CD4-positive, alpha-beta T cell treated with Interleukin-4 for 4 hours (primary cell): ENCODE measurements around the gene CBFA2T3.

Source experiments
- DNase-seq: peaks from one replicate; pipeline ENCODE4 v3.0.0-alpha.2; 2020

Gene CBFA2T3

GRCh38 chr16:88995194-88995593, 18.2 kb upstream of the CBFA2T3 start:
- DNase-seq: no peak

GRCh38 chr16:88994695-88995094, 17.7 kb upstream of the CBFA2T3 start:
- DNase-seq: no peak

GRCh38 chr16:88993946-88994600, 17.1 kb upstream of the CBFA2T3 start:
- DNase-seq: no peak

DNA sequence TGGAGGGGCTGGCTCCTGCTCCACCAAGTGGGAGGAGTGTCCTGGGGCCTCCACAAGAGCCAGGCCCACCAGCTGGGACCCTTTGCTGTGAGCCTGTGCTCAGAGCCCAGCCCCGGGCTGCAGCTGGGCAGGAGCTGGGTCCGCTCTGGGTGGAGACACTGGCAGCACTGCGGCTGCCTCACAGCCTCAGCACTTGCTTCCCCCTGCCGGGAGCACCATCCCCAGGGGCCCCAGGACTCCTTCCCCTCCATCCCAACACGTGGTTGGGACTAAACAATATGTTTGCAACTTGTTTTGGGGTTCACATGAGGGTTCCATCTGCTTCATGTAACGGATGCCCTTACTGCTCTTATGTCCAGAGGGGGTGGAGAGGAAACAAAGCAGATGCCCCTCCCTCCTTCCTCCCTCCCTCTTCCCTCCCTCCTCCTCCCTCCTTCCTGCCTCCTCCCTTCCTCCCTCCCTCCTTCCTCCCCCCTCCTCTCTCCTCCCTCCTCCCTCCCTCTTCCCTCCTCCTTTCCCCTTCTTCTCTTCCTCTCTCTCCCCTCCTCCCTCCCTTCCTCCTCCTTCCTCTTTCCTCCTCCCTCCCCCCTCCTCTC, 16.3 kb upstream of the CBFA2T3 start:
- DNase-seq: no peak

- no peak for DNase-seq
These were observed 15.6 kb upstream of the CBFA2T3 start for GRCh38 chr16:88992351-88993165.

- no peak for DNase-seq
These were observed 14.9 kb upstream of the CBFA2T3 start for GRCh38 chr16:88991813-88992350.

DNA sequence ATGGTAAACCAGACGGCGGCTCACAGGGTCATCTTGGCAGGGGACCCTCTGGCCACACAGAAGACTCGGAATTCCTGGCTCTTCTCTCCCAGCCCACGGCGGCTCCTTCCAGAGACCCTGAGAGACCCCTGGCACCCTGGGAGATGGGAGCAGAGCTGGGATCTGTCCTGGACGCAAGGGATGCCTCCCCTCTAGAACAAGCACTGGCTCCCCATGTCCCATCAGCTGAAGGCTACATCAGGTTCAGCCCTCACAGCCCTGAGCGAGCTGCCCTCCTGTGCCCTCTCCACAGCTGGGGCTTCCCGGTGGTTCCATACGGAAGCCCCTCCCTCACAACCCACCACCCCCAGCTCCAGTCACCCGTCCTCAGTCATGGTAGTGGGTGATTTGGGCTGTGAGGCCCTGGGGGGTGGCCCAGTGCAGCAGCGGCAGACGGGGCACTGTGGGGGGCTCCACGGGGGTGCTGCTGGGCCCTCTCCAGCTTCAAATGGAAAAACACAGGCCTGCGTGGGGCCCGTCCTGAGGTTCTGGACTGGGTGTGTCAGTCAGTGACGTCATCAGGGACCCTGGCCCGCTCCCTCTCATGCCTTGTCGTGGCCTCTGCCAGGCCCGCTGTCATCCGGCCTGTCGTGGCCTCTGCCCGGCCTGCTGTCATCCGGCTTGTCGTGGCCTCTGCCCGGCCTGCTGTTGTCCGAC, 13.0 kb upstream of the CBFA2T3 start:
- DNase-seq: no peak

DNA sequence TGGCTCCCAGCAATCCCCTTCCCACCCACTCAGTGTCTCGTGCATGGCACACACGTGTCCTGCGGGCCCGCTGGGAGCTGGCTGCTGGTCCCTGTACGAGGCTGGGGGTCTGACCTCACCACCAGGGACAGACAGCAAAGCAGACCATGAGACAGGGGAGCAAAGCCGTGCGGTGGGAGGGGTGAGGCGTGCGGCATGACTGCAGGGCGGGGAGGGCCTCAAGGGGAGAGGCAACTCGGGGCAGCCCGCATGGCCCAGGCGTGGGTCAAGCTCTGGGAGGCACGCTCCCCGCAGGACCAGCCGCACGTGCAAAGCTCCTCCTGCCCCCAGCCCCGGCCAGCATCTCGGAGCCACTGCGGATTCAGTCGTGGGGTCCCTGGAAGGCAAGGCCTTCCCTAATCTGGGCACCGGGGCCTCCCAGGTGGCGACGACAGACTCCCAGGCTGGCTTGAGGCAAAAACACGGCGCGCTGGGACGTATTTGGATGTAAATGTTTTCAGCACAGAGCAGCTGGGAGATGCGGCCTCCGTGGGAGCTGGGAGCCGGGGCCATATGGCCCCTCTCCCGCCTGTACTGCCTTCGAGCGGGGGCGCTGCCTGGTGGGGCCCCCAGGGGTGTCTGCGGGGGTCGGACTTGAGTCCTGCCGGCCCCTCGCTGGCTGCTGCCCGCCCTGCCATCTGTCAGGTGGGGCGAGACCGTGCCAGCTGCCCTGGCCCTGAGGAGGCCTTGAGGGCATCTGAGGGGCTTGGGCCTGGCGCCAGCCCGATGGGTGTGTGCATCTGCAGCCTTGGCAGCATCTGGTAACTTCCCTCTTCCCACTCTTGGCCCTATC, 12.2 kb upstream of the CBFA2T3 start:
- no peak for DNase-seq

- no peak for DNase-seq
These were observed 8.5 kb upstream of the CBFA2T3 start for GRCh38 chr16:88985521-88985920.

GRCh38 chr16:88983771-88984687, 7.0 kb upstream of the CBFA2T3 start:
- no peak for DNase-seq

DNA sequence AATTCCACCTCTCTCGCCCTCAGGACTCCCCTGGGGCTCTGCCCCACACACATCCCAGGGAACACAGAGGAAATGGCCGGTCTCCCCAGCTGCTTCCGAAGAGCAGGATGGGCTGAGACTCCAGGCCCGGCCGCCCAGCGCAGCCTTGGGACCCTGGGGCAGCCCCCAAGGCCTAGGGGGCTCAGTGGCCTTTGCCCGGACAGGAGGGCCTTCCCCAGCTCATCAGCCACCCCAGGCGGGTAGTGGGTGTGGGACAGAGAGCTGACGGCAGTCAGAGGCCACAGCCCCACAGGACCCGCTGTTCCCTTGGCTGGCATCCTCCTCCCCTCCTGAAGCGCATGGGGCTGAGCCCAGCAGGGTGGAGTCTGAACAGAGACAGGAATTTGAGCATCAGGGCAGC, 6.2 kb upstream of the CBFA2T3 start:
- no peak for DNase-seq

DNA sequence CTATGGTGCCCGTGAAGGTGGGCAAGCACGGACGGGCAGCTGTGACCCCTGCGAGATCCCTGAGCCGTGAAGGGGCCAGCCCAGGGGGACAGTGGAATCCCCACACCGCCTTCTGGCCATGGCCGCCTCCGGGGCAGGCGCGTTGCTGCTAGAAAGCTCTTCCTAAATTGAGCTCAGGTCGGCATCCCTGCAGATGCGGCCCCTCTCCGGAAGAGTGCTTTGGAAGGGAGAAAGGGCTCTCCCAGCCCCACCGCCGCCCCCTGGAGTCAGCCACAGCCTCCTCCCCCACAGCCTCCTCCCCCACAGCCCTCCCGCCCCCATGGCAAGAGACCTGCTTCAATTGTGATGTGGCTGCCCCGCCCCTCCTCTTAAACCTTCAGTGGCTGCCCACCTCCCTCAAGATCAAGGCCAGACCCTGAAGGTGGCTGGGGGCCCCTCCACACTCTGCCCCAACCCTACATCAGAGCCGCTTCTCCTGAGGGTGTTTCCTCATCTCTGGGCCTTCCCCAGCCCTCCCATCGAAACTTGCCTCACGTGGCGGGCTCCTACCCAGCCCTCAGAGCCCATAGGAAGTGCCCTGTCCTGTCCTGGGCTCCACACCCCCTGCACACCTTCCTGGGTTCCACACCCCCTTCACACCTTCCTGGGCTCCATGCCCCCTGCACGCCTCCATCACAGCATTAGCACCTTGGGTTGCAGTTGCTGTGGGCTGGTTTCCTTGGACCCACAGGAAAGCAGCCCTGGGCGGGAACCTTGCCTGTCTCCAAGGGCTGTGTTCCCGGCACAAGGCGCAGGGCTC, 5.5 kb upstream of the CBFA2T3 start:
- no peak for DNase-seq

DNA sequence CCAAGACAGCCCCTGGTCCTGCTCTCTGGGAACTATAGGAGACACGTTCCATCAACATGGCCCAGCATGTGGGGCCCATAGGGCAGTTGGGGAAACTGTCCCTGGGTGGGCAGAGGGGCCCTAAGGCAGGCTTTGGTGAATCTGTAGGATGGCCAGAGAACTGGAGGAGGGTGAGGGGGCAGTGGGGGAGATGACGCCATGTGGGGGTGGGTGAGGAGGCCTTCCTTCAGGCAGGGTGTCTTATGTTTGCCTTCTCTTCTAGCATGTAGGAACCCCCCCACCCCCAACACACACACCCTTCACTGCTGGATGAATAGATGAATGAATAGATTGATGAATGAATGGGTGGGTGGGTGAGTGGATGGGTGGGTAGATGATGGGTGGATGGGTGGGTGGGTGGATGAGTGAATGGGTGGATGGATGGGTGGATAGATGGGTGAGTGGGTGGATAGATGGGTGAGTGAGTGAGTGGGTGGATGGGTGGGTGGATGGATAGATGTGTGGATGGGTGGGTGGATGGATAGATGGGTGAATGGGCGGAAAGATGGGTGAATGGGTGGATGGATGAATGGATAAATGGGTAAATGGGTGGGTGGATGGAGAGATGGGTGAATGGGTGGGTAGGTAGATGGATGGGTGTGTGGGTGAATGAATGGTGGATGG, 2.5 kb upstream of the CBFA2T3 start:
- no peak for DNase-seq

- DNase-seq: no peak
These were observed 1.8 kb upstream of the CBFA2T3 start for GRCh38 chr16:88978608-88979346.

- DNase-seq: no peak
These were observed 1.0 kb upstream of the CBFA2T3 start for GRCh38 chr16:88977812-88978607.

GRCh38 chr16:88976366-88977017, 515 bp downstream of the CBFA2T3 start:
- DNase-seq: no peak

DNA sequence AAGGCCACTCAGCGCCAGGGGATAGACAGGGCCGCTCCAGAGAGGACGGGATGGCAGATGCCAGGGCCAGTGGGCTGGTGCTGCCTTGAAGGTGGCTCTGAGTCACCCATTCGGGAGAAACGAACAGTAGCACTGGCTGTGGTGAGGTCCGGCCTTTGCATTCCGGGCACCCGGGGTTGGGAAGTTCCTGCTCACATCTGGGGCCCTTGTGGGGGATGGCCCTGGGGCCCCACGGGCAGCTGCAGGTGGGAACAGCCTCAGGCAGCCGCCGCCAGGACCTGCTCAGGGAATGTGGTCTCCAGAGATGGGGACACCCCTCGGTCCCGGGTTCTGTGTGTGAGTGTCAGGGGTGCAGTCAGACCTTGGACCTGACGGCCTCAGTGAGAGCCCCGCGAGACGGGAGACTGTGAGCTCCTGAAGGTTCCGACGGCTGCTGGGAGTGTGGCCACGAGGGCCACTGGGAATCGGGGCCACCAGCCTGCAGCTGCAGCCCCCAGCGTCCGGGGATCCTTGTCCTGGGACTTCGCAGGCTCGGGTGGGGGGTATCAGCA, 1.4 kb downstream of the CBFA2T3 start:
- no peak for DNase-seq
